ENCODE data around the gene CCDC136.

CCDC136 gene

DNA sequence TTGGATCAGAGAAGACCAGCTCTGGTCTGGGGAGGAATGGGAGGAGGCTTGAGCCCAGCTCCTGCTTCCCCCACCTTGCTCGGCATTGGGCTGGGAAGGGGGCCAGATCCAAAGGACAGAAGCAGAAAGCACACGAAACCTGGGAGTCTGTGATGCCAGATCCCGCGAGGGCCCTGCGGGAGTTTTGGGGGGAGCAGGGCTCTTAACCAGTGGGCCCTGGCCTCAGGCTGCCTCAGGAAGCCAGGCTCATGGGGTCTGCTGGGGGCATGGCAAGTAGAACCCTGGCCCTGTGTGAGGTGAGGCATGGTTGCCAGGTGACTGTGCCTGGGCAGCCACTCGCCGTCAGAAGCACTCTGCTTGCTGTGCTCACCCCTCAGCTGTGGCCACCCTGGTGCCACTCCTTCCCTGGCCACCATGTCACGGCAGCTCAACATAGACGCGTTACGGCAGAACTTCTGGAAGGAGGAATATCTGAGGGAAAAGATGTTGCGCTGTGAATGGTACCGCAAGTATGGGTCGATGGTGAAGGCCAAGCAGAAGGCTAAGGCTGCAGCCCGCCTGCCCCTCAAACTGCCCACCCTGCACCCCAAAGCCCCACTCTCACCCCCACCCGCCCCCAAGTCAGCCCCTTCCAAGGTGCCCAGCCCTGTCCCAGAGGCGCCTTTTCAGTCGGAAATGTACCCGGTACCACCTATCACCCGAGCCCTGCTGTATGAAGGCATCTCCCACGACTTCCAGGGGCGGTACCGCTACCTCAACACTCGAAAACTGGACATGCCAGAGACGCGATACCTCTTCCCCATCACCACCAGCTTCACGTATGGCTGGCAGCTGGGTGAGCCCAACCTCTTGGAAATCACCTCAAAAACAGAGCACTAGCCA is 74.5 kb downstream of the CCDC136 start:
- DNase-seq, result no peak

DNA sequence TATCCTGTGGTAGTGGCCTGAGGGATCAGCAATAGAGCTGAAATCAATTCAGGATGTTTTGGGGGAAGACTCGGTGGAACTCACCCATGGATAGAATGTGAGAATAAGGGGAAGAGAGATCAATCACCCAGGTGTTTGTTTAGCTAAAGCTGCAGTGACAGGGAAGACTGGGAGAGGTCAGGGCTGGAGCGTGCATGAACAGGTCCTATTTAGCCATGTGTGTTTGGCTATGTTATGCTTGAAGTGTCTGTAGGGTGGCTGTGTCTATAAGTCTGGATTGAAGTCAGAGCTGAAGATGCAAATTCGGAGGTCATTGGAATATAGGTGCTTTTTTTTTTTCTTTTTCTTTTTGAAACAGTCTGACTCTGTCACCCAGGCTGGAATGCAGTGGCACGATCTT is 75.5 kb downstream of the CCDC136 start:
- DNase-seq, result no peak

DNA sequence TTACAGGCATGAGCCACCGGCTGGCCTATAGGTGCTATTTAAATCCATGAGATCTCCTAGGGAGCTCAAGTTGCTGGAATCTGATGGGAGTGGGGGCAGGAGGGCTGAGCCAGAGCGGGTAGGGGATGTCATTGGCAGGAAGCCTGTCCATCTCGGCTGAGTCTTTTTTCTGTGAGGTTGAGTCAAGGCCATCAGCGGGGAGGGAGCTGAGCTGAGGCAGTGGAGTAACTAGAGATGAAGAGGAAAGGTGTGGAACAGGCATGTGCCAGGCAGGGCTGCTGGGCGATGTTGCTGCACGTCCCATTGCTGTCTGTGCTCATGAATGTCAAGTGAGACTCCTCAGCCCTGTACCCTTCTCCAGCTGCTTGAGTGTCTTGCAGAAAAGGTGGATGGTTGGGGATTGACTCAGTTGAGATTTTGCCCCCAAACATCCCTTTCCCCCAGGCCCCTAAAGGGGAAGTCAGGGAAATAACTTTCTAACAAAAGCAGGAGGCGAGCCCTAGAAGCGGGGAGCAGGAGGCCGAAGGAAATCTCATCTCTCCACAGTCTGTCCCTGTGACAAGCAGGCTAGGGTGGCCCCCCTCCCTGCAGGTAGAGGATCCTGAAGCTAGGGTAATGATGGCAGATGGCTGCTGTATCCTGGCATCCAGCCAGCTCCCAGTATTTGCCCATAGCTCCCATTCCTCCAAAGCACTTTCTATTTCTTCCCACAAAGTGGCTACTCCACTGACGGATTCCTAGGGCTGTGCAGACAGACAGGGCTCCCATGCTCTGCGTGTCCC is 76.3 kb downstream of the CCDC136 start:
- peak; percentile 5 for DNase-seq

DNA sequence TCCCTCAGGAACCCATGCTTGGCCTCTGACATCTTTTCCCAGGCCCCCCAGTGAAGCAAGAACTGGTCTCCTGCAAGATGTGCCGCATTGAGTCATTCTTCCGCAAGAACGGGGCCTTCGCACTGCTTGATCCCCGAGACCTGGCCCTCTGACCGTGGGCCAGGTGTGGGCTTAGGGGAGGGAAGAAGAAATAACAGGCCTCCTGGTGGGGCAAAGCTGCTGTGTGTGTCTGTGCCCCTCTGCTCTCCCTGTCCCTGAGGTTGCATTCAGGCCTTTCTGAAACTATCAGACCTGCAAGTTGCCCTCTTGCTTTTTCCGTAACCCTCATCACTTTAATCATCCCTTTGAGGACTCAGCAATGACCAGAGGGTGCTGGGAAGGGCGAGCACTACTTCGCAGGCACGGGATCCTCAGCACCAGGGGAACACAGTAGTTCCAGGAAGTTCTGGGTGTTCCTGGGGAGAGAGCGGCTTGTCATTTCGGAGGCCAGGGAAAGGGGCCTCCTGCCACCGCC is 76.9 kb downstream of the CCDC136 start:
- DNase-seq, result no peak

DNA sequence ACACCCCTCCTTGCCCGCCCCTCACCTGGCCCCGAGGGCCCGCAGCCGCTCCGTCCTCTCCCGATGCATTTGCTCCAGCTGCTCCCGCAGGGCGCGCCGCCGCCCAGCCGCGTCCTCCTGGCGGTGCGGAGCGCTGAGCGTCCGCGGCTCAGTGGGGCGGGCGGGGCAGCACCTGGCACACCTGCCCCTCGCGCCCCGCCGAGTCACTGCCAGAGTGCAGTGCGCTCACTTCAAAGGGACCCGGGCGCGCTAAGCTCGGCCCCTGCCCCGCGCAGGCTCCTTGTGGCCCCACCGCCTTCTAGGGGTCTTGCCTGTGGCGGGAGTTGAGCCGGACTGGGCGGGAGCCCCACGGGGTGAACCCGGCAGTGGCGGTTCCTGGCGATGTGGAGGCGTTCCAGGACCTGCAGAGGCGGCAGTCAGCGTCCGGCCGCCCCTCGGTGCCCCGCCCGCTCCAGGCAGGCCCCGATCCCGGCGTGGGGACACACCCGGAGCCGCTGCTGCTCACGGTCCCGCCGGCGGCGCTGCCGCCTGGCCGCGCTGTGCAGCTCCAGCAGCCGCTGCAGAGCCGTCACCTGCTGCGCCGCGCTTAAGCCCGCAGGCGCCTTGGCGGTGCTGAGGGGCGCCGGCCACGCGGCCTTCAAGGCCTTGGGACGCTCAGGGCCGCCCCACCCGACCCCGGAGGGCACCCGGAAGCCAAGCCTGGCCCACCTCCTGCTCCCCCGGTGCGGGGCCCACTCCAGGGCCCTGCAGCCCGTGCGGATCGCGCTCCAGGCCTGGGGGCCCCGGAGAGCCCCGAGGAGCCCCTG is 77.6 kb downstream of the CCDC136 start:
- peak; percentile 36 for DNase-seq

DNA sequence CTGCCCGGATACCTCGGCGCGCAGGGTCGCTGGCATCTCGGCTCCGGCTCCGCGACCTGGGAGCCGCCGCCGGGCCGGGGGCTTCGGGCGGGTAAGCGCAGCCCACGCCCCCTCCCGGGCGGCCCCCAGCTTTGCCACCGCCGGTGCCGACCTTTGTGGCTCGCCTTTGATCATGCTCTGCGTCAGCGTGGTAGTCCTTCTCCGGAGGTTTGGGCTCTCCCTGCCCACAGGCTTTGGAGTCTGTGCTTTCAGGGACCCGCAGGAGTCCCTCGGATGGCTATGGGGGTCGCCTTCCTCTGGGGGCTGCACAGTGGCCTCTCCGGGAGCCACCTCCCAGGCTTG is 78.1 kb downstream of the CCDC136 start:
- no peak for DNase-seq

DNA sequence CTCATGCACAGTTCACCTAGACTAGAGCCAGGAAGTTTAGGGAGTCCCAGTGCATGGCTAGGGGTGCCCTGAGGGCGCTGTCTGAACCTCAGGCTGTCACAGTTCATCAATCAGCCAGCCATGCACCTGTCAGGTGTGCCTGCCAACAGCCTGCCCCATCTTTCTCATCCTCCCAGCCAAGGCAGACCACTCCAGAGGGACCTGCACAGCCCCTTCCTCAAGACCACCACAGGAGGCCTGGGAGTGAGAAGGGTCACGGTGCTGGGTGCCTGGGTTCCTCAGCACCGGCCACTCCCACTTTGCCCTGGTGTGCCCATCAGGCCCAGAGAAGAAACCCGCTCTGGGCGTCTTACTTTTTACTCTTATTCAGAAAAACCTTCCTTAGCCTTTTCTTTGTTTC is 79.3 kb downstream of the CCDC136 start:
- no peak for DNase-seq

All from NCI-H774 (cell line).